ENCODE measurements around the gene PRIM1.
"Not testable (repeated sequence)": the region's sequence is repeated elsewhere in the genome, so short reads cannot be mapped to it uniquely, and the experiment has no call there.

The PRIM1 gene

DNA sequence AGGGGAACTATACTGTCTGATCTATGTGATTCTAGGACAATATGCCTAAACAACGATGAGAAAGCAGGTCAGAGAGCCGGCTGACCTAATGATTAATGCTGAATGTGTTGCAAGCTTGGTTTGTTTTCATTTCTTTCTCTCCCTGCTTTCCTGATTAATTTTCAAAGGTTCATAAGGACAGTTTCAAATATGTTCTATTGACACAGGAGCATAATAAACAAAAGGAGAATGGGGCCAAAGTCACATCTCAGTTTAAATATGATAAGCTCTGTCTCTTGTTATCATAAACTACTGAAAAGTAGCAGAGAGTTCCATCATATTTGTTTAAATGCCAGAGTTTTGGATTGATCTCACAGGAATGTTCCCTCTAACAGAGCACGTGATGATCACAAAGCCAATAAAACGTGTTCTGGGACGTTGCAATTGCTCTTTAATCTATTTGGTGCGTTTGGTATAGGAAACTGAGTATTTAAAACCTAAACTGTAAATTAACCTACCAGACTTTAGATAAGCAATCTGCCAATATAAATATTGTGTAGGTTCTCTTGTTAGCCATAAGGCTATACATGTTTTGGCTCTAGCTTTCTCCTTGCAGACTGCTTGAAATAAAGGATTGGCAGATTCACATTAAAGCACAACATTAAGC, 7.3 kb upstream of the PRIM1 start:
- DNase-seq, result no peak

- no peak for DNase-seq
Observed at GRCh38 chr12:56758728-56759262, 6.7 kb upstream of the PRIM1 start.

- not testable (repeated sequence) for DNase-seq
Observed at GRCh38 chr12:56757971-56758370, 5.8 kb upstream of the PRIM1 start.

GRCh38 chr12:56753566-56753965, 1.4 kb upstream of the PRIM1 start:
- DNase-seq, result no peak

GRCh38 chr12:56750596-56750995, 1.5 kb downstream of the PRIM1 start:
- DNase-seq, result peak; percentile 66

DNA sequence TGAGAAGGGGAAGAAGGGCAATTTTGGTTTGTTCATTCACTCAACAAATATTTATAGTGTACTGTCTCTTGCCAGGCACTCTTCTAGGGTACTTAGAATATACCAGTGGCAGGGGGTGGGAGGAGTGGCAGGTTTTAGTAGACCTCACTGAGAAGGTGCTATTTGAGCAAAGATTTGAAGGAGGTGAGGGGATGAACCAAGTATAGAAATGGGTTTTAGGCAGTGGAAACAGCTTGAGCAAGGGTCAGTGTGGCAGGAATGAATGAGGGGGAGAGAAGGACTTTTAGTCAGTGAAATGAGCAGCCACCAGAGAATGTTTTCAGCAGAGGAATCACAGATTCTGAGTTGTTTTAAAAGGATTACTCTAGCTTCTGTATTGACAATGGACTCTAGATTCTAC, 2.3 kb downstream of the PRIM1 start:
- no peak for DNase-seq

GRCh38 chr12:56749359-56749758, 2.8 kb downstream of the PRIM1 start:
- DNase-seq, result peak; percentile 76

GRCh38 chr12:56728139-56728861, 23.8 kb downstream of the PRIM1 start:
- DNase-seq, result no peak

GRCh38 chr12:56726196-56726675, 25.9 kb downstream of the PRIM1 start:
- DNase-seq, result not testable (repeated sequence)

DNA sequence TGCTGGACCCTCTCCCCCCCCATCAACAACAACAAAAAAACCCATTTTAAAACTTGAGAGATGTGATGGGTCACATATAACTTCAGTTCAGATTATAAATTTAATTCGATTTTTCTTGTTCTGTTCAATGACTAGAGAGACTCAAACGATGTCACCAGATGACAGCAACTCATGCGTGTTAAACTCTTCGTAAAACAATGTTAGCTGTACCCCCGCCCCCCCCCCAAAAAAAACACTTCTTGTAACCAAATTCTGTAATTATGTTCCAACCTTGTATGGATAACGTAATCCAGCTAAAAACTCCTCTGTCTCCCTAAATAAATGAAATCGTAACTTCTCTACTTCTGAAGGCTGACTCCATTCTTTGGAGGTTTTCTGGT, 26.4 kb downstream of the PRIM1 start:
- DNase-seq, result no peak

- peak; percentile 100 for DNase-seq
Observed at GRCh38 chr12:56724972-56725722, 27.0 kb downstream of the PRIM1 start, which contains the start of gene NACA. TSS of gene NACA (minus strand) at chr12:56725299. CDS start at chr12:56724521, 778 bp downstream.

DNA sequence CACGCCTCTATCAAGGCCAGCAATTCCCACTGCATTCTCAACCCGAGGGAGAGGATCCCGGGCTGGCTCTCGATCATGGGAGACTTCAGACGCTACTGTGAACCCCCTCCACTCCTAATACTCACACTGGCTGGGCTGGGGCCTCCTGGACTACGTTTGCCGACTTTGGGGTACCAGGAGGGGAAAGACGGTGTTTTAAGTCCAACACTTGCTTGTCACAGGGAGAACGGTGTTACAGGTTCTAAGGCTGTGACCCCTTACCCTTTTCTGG, 27.5 kb downstream of the PRIM1 start:
- no peak for DNase-seq

DNA sequence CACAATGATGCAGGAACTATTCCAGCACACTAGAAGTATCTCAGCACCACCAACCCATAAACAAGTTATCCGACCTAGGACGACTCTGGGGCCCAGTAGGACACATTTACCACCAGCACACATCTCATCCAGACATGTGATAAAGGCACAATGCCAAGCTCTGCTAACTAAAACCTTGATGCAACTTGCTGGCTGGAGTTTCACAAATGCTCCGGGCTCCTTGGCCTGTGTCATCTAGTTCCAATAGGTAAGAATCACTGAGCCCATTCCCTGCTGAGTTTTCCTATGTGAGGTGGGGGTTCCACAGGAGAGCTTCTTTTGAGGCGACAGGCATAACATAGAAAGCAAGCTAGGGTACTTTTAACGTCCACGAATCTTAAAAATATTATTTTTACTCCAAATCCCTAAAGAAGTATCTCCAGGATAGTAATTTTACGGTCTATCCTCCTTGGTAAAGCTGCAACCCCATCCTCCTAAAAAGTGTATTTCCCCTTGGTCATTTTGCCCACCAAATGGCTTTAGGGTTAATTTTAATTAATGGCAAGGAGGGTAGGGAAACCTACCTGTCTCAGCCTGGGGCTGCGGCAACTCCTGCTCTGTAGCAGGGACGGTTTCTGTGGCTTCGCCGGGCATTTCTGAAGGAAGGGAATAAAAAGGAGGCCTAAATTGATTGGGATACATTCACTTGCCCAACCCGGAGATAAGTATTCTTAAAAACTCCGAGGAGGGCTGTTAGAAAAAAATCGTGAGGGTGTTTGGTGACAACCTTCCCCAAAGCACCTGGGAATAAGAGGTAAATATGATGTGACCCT, 28.0 kb downstream of the PRIM1 start:
- peak; percentile 74 for DNase-seq

DNA sequence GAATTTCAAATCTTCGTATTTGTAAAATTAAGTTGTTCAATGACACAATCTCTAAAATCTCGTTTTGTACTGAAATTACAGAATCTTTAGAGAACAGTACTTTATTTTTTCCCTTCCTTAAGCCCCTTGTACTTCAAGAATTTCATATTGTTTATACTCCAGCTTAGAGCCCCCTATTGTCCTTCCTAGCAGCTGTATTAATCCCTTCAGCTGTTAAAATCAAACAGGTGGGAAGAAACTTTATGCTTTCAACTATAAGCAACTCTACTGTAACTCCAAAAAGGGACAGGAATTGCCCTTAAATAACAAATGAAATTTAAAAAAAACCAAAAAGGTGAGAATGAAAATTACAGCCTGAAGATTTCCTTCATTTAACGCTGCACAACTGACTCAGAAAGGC, 28.8 kb downstream of the PRIM1 start:
- no peak for DNase-seq

GRCh38 chr12:56722832-56723231, 29.3 kb downstream of the PRIM1 start:
- DNase-seq, result no peak

DNA sequence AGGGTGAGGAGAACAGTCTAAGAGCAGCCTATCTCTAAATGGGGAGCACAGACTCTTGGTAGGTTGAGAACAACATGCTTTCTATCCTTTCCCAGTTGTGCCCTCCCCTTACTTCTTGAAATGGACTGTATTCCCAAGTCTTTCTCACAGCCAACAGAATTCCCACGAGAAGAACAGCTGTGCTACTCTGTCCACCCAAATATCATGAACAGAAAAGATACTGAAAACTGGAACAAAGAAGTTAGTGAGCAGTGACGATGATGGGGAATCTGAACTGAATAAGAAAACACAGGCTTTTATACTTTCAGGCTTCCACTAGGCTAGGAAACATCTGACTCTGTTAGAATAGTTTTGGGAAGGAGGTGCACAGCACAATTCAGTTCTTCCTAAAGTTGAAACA, 30.4 kb downstream of the PRIM1 start:
- DNase-seq, result no peak

DNA sequence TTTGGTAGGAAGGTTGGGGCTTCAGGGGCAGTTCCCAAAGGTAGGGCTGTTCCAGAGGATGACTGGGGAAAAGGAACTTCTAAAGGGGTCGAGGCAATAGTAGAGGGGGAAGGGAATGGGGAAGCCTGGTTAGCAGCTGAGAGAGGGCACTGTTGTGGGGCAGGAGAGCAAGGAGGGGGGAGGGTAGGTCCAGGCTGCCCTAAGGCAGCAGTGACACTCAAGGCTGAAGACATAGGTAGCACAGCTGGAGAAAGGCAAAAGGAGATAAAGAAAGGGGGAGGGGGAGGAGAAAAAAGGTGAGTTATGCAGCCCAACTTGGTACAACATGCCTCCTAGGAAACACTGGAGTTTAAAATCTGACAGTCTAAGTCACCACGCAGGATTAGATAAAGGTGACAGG, 30.9 kb downstream of the PRIM1 start:
- no peak for DNase-seq

- DNase-seq, result peak; percentile 58
Observed at GRCh38 chr12:56720731-56721151, 31.4 kb downstream of the PRIM1 start.

DNA sequence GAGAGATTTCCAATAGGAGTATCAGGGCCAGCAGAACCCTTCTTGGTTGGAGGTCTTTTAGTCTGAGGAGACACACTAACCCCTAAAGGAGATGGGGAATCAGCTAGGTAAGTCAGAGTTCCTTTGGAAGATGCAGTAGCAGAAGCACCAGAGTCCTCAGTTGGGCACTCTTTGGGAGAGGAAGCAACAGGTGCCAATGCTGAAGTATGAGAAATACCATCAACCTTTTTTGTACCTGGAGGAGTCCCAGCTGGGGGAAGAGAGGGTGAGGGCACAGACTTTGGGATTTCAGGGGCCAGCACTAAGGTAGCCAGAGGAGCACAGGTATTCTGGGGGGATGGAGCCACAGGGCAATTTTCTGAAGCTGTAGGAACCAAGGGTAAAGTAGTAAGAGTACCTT, 33.1 kb downstream of the PRIM1 start:
- DNase-seq, result no peak

GRCh38 chr12:56718636-56719035, 33.5 kb downstream of the PRIM1 start:
- no peak for DNase-seq

GRCh38 chr12:56718149-56718548, 34.0 kb downstream of the PRIM1 start:
- no peak for DNase-seq

GRCh38 chr12:56716933-56717880, 34.9 kb downstream of the PRIM1 start:
- DNase-seq, result no peak

Measured in inflammatory macrophage treated with lipopolysaccharide for 4 hours (primary cell).